ENCODE data around the gene ESPN. TPM values are rescaled to one million over a fixed set of nuclear protein-coding genes. Genes with fewer than 3 reads are reported as not detected.
A peak's percentile ranks its signal among the peaks of the same experiment; 100 is the strongest.

Gene ESPN
- polyA plus RNA-seq, 1 donor (not counting 4 experiments of a cell fraction or from before 2014, with no cell fraction given), result 0.47 TPM

GRCh38 chr1:6419397-6419803 lies 5.2 kb upstream of the ESPN start:
- Histone ChIP-seq H3K27me3 (ENCODE audit: control insufficient read depth, extremely low read depth, insufficient read depth, low read length) (peaks cover 9% of the 10 kb centered on the region), H4K20me1 (ENCODE audit: control insufficient read depth, extremely low read depth, insufficient read depth, low read length) (no peaks in the 10 kb centered on the region), H2AFZ (ENCODE audit: control insufficient read depth, low read length) (no peak overlapping the region), H3K9ac (ENCODE audit: control insufficient read depth, extremely low read depth, insufficient read depth, low read length) (peak overlapping the region; percentile 75), H3K9me1 (ENCODE audit: control insufficient read depth, extremely low read depth, insufficient read depth, low read length) (no peaks in the 10 kb centered on the region), H3K4me3 (ENCODE audit: control insufficient read depth in 2 of 3, extremely low read depth in 1 of 3, insufficient read depth in 2 of 3, low read depth in 1 of 3, low read length in 3 of 3) (peak overlapping the region; percentile 65 to 83 (median 68)), H3K4me2 (ENCODE audit: control insufficient read depth, extremely low read depth, insufficient read depth, low read depth, low read length) (peak overlapping the region; percentile 83), H3K36me3 (ENCODE audit: control insufficient read depth in 2 of 2, extremely low read depth in 1 of 2, insufficient read depth in 2 of 2, low read length in 2 of 2) (no peaks in the 10 kb centered on the region), H3K9me3 (ENCODE audit: control insufficient read depth, low read depth, low read length) (no peaks in the 10 kb centered on the region), H3K79me2 (ENCODE audit: control insufficient read depth, insufficient read depth, low read length) (peaks cover 16% of the 10 kb centered on the region), H3K27ac (ENCODE audit: control insufficient read depth, insufficient read depth, low read length) (peak overlapping the region; percentile 36), H3K4me1 (ENCODE audit: control insufficient read depth, extremely low read depth, insufficient read depth, low read length) (peaks cover 73% of the 10 kb centered on the region)
- TF ChIP-seq CTCF (optimal IDR thresholded peaks at IDR 0.05 in 1 of 3, IDR thresholded peaks at IDR 0.05 in 1 of 3, conservative IDR thresholded peaks at IDR 0.05 in 1 of 3; ENCODE audit: extremely low read depth in 1 of 3, insufficient read depth in 2 of 3, low read length in 3 of 3) (no peak), EZH2 (IDR thresholded peaks at IDR 0.05; ENCODE audit: low read length) (no peak)
- DNase-seq (ENCODE audit: low read depth, low spot score) (no peak), FAIRE-seq (no peak)
- dilution Hi-C loops (cut with MboI; ENCODE audit: extremely low pct_ligation_motif_present, low sequenced_read_pairs), result no loop called here

- peak within 1 kb of the TSS; percentile 75 for H3K9ac ChIP-seq (ENCODE audit: control insufficient read depth, extremely low read depth, insufficient read depth, low read length)
These were observed 4.6 kb upstream of the ESPN start, which contains the start of gene HES2 for GRCh38 chr1:6419804-6420453. Gene HES2, minus strand, starts transcription at chr1:6419919. Its CDS starts 99 bp downstream, at chr1:6419820.

More at GRCh38 chr1:6419804-6420453, 4.6 kb upstream of the ESPN start, which contains the start of gene HES2:
- Histone ChIP-seq H3K79me2 (ENCODE audit: control insufficient read depth, insufficient read depth, low read length) (peaks cover 16% of the 10 kb centered on the region), H3K9me1 (ENCODE audit: control insufficient read depth, extremely low read depth, insufficient read depth, low read length) (no peaks in the 10 kb centered on the region), H3K36me3 (ENCODE audit: control insufficient read depth in 2 of 2, extremely low read depth in 1 of 2, insufficient read depth in 2 of 2, low read length in 2 of 2) (no peaks in the 10 kb centered on the region), H3K4me1 (ENCODE audit: control insufficient read depth, extremely low read depth, insufficient read depth, low read length) (peaks cover 69% of the 10 kb centered on the region), H3K9me3 (ENCODE audit: control insufficient read depth, low read depth, low read length) (no peaks in the 10 kb centered on the region), H4K20me1 (ENCODE audit: control insufficient read depth, extremely low read depth, insufficient read depth, low read length) (no peaks in the 10 kb centered on the region), H3K4me2 (ENCODE audit: control insufficient read depth, extremely low read depth, insufficient read depth, low read depth, low read length) (peak within 1 kb of the TSS; percentile 83), H3K4me3 (ENCODE audit: control insufficient read depth in 2 of 3, extremely low read depth in 1 of 3, insufficient read depth in 2 of 3, low read depth in 1 of 3, low read length in 3 of 3) (peak within 1 kb of the TSS; percentile 65 to 83 (median 68)), H2AFZ (ENCODE audit: control insufficient read depth, low read length) (peak within 1 kb of the TSS; percentile 10), H3K27ac (ENCODE audit: control insufficient read depth, insufficient read depth, low read length) (peak within 1 kb of the TSS; percentile 36), H3K27me3 (ENCODE audit: control insufficient read depth, extremely low read depth, insufficient read depth, low read length) (peaks cover 14% of the 10 kb centered on the region)
- dilution Hi-C loops (cut with MboI; ENCODE audit: extremely low pct_ligation_motif_present, low sequenced_read_pairs), result no loop called here
- FAIRE-seq (peak; percentile 20), DNase-seq (ENCODE audit: low read depth, low spot score) (no peak)
- TF ChIP-seq CTCF (optimal IDR thresholded peaks at IDR 0.05 in 1 of 3, IDR thresholded peaks at IDR 0.05 in 1 of 3, conservative IDR thresholded peaks at IDR 0.05 in 1 of 3; ENCODE audit: extremely low read depth in 1 of 3, insufficient read depth in 2 of 3, low read length in 3 of 3) (no peak), EZH2 (IDR thresholded peaks at IDR 0.05; ENCODE audit: low read length) (no peak)
